Measurements from ENCODE around the gene CLDN8. TPM values are rescaled to one million over a fixed set of nuclear protein-coding genes. Genes with fewer than 3 reads are reported as not detected.

CLDN8 gene
- 1.2 to 1.4 TPM (median 1.2 TPM) in 3 replicates for total RNA-seq

- H3K9me3 Mint-ChIP-seq, result no peaks in the 10 kb centered on the region
- DNase-seq (ENCODE audit: low spot score in 2 of 2, unreplicated experiment in 2 of 2), result no peak
- no peaks in the 10 kb centered on the region for H3K27me3 Mint-ChIP-seq (ENCODE audit: low read depth)
- peak within 1 kb of the TSS; percentile 34 for H3K4me3 Mint-ChIP-seq
- H3K27ac Mint-ChIP-seq, result peak within 1 kb of the TSS; percentile 75
- H3K36me3 Mint-ChIP-seq, result no peaks in the 10 kb centered on the region
- TF ChIP-seq, protein P1, sequence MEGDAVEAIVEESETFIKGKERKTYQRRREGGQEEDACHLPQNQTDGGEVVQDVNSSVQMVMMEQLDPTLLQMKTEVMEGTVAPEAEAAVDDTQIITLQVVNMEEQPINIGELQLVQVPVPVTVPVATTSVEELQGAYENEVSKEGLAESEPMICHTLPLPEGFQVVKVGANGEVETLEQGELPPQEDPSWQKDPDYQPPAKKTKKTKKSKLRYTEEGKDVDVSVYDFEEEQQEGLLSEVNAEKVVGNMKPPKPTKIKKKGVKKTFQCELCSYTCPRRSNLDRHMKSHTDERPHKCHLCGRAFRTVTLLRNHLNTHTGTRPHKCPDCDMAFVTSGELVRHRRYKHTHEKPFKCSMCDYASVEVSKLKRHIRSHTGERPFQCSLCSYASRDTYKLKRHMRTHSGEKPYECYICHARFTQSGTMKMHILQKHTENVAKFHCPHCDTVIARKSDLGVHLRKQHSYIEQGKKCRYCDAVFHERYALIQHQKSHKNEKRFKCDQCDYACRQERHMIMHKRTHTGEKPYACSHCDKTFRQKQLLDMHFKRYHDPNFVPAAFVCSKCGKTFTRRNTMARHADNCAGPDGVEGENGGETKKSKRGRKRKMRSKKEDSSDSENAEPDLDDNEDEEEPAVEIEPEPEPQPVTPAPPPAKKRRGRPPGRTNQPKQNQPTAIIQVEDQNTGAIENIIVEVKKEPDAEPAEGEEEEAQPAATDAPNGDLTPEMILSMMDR (IDR thresholded peaks at IDR 0.05; ENCODE audit: unreplicated experiment), result no peak
- H3K4me1 Mint-ChIP-seq, result peaks cover 38% of the 10 kb centered on the region
Measured at GRCh38 chr21:30216041-30216723, at the start of gene CLDN8. Gene CLDN8, minus strand, starts transcription at chr21:30216097. Its CDS starts 172 bp downstream, at chr21:30215925.

- no peaks in the 10 kb centered on the region for H3K36me3 Mint-ChIP-seq
- peaks cover 7% of the 10 kb centered on the region for H3K4me1 Mint-ChIP-seq
Measured at GRCh38 chr21:30257773-30258172, 41.9 kb upstream of the CLDN8 start.

GRCh38 chr21:30256100-30256499 lies 40.2 kb upstream of the CLDN8 start:
- peaks cover 7% of the 10 kb centered on the region for H3K4me1 Mint-ChIP-seq
- peaks cover 9% of the 10 kb centered on the region for H3K9me3 Mint-ChIP-seq
- no peaks in the 10 kb centered on the region for H3K27me3 Mint-ChIP-seq (ENCODE audit: low read depth)
- TF ChIP-seq, protein P1 (IDR thresholded peaks at IDR 0.05; ENCODE audit: unreplicated experiment), result no peak
- no peak overlapping the region for H3K4me3 Mint-ChIP-seq
- no peak overlapping the region for H3K27ac Mint-ChIP-seq
- H3K36me3 Mint-ChIP-seq, result no peaks in the 10 kb centered on the region
- DNase-seq (ENCODE audit: low spot score in 2 of 2, unreplicated experiment in 2 of 2), result no peak

More at GRCh38 chr21:30257773-30258172, 41.9 kb upstream of the CLDN8 start:
- Mint-ChIP-seq H3K9me3 (peaks cover 9% of the 10 kb centered on the region), H3K27ac (no peak overlapping the region), H3K27me3 (ENCODE audit: low read depth) (no peaks in the 10 kb centered on the region), H3K4me3 (no peak overlapping the region)
- DNase-seq (ENCODE audit: low spot score in 2 of 2, unreplicated experiment in 2 of 2), result no peak
- TF ChIP-seq, protein P1 (IDR thresholded peaks at IDR 0.05; ENCODE audit: unreplicated experiment), result peak; percentile 41

- Mint-ChIP-seq H3K36me3 (no peaks in the 10 kb centered on the region), H3K27ac (no peak overlapping the region), H3K4me1 (peaks cover 7% of the 10 kb centered on the region), H3K9me3 (peaks cover 9% of the 10 kb centered on the region), H3K27me3 (ENCODE audit: low read depth) (no peaks in the 10 kb centered on the region), H3K4me3 (no peak overlapping the region)
- TF ChIP-seq, protein P1 (IDR thresholded peaks at IDR 0.05; ENCODE audit: unreplicated experiment), result no peak
- DNase-seq (ENCODE audit: low spot score in 2 of 2, unreplicated experiment in 2 of 2), result no peak
Measured at GRCh38 chr21:30255679-30256078, 39.8 kb upstream of the CLDN8 start.

GRCh38 chr21:30251781-30252180 lies 35.9 kb upstream of the CLDN8 start:
- Mint-ChIP-seq H3K27ac (no peak overlapping the region), H3K36me3 (no peaks in the 10 kb centered on the region), H3K9me3 (peaks cover 9% of the 10 kb centered on the region), H3K4me3 (no peak overlapping the region), H3K27me3 (ENCODE audit: low read depth) (peaks cover 5% of the 10 kb centered on the region), H3K4me1 (peaks cover 4% of the 10 kb centered on the region)
- TF ChIP-seq, protein P1 (IDR thresholded peaks at IDR 0.05; ENCODE audit: unreplicated experiment), result no peak
- DNase-seq (ENCODE audit: low spot score in 2 of 2, unreplicated experiment in 2 of 2), result no peak

Data from mesothelial cell of epicardium (in vitro differentiated cells).